ENCODE results near the gene NOL6. TPM values are rescaled to one million over a fixed set of nuclear protein-coding genes. Genes with fewer than 3 reads are reported as not detected.

Gene NOL6
- total RNA-seq, 1 experiment from 2014 or later = 29.7 TPM

- in situ Hi-C loops (cut with HindIII; ENCODE audit: low pct_unique_long_range_greater_than_20kb, low sequenced_read_pairs) = no loop called here
- DNase-seq (ENCODE audit: low read depth, low spot score) = no peak
These were observed 1.6 kb upstream of the NOL6 start for GRCh38 chr9:33475357-33475756.

GRCh38 chr9:33472881-33473615, 676 bp downstream of the NOL6 start:
- in situ Hi-C loops (cut with HindIII; ENCODE audit: low pct_unique_long_range_greater_than_20kb, low sequenced_read_pairs) = no loop called here

GRCh38 chr9:33472171-33472880, 1.4 kb downstream of the NOL6 start:
- DNase-seq (ENCODE audit: low read depth, low spot score) = no peak

More at GRCh38 chr9:33472881-33473615, 676 bp downstream of the NOL6 start:
- no peak for DNase-seq (ENCODE audit: low read depth, low spot score)

GRCh38 chr9:33471361-33471760, 2.4 kb downstream of the NOL6 start:
- in situ Hi-C loops (cut with HindIII; ENCODE audit: low pct_unique_long_range_greater_than_20kb, low sequenced_read_pairs) = no loop called here
- DNase-seq (ENCODE audit: low read depth, low spot score) = no peak

More at GRCh38 chr9:33472171-33472880, 1.4 kb downstream of the NOL6 start:
- in situ Hi-C loops (cut with HindIII; ENCODE audit: low pct_unique_long_range_greater_than_20kb, low sequenced_read_pairs) = no loop called here

GRCh38 chr9:33469891-33470290, 3.8 kb downstream of the NOL6 start:
- in situ Hi-C loops (cut with HindIII; ENCODE audit: low pct_unique_long_range_greater_than_20kb, low sequenced_read_pairs) = no loop called here
- no peak for DNase-seq (ENCODE audit: low read depth, low spot score)

- in situ Hi-C loops (cut with HindIII; ENCODE audit: low pct_unique_long_range_greater_than_20kb, low sequenced_read_pairs) = no loop called here
- no peak for DNase-seq (ENCODE audit: low read depth, low spot score)
These were observed 4.7 kb downstream of the NOL6 start for GRCh38 chr9:33468797-33469621.

- in situ Hi-C loops (cut with HindIII; ENCODE audit: low pct_unique_long_range_greater_than_20kb, low sequenced_read_pairs) = no loop called here
- DNase-seq (ENCODE audit: low read depth, low spot score) = no peak
These were observed 5.5 kb downstream of the NOL6 start for GRCh38 chr9:33468215-33468730.

- no peak for DNase-seq (ENCODE audit: low read depth, low spot score)
- in situ Hi-C loops (cut with HindIII; ENCODE audit: low pct_unique_long_range_greater_than_20kb, low sequenced_read_pairs) = no loop called here
These were observed 6.2 kb downstream of the NOL6 start for GRCh38 chr9:33467526-33467925.

- in situ Hi-C loops (cut with HindIII; ENCODE audit: low pct_unique_long_range_greater_than_20kb, low sequenced_read_pairs) = no loop called here
- peak; percentile 49 for DNase-seq (ENCODE audit: low read depth, low spot score)
These were observed 6.9 kb downstream of the NOL6 start for GRCh38 chr9:33466565-33467495.

- no peak for DNase-seq (ENCODE audit: low read depth, low spot score)
- in situ Hi-C loops (cut with HindIII; ENCODE audit: low pct_unique_long_range_greater_than_20kb, low sequenced_read_pairs) = no loop called here
These were observed 7.8 kb downstream of the NOL6 start for GRCh38 chr9:33465596-33466564.

- in situ Hi-C loops (cut with HindIII; ENCODE audit: low pct_unique_long_range_greater_than_20kb, low sequenced_read_pairs) = no loop called here
- no peak for DNase-seq (ENCODE audit: low read depth, low spot score)
These were observed 8.6 kb downstream of the NOL6 start for GRCh38 chr9:33465096-33465495.

- no peak for DNase-seq (ENCODE audit: low read depth, low spot score)
- in situ Hi-C loops (cut with HindIII; ENCODE audit: low pct_unique_long_range_greater_than_20kb, low sequenced_read_pairs) = no loop called here
These were observed 9.6 kb downstream of the NOL6 start for GRCh38 chr9:33464045-33464636.

GRCh38 chr9:33463151-33463550, 10.6 kb downstream of the NOL6 start:
- in situ Hi-C loops (cut with HindIII; ENCODE audit: low pct_unique_long_range_greater_than_20kb, low sequenced_read_pairs) = no loop called here
- no peak for DNase-seq (ENCODE audit: low read depth, low spot score)

- in situ Hi-C loops (cut with HindIII; ENCODE audit: low pct_unique_long_range_greater_than_20kb, low sequenced_read_pairs) = no loop called here
- DNase-seq (ENCODE audit: low read depth, low spot score) = no peak
These were observed 12.2 kb downstream of the NOL6 start for GRCh38 chr9:33461492-33461891.

GRCh38 chr9:33460854-33461253, 12.9 kb downstream of the NOL6 start:
- in situ Hi-C loops (cut with HindIII; ENCODE audit: low pct_unique_long_range_greater_than_20kb, low sequenced_read_pairs) = no loop called here
- DNase-seq (ENCODE audit: low read depth, low spot score) = no peak

- in situ Hi-C loops (cut with HindIII; ENCODE audit: low pct_unique_long_range_greater_than_20kb, low sequenced_read_pairs) = no loop called here
These were observed 14.6 kb downstream of the NOL6 start for GRCh38 chr9:33459115-33459514.

More at GRCh38 chr9:33459115-33459514, 14.6 kb downstream of the NOL6 start:
- no peak for DNase-seq (ENCODE audit: low read depth, low spot score)
